Limb (tissue), 2 donors: Measurements from ENCODE around the gene ITM2B.
A peak's percentile ranks its signal among the peaks of the same experiment; 100 is the strongest.
"Not testable (repeated sequence)": the region's sequence is repeated elsewhere in the genome, so short reads cannot be mapped to it uniquely, and the experiment has no call there.

Source experiments
- DNase-seq, 2 donors: peaks; one replicate each; pipeline ENCODE4 v3.0.0-alpha.2; 2016; ENCODE audit errors: extremely low spot score in 2 of 2

ITM2B gene

GRCh38 chr13:48233046-48233888 is at the start of gene ITM2B:
ITM2B (plus strand) TSS chr13:48233206; CDS start chr13:48233361, 155 bp downstream.
- peak; percentile 64 to 88 for DNase-seq

DNA sequence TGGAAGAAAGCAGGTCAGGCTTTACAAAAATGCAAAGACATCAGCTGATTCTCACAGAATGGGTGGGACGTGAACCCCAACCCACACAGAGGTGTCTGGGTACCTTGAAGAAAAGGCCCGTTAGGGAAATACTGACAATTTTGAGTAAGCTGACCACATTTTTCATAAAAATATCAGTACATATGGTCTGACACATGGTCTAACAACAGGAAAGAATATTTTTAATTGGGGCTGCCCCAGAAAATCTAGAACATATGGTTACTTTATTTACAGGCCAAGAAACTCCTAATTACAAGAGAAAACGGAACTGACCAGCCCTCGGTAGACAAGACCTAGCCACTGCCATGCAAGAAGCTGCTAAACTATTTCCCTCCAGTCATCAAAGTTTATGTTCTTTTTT is 48.7 kb upstream of the ITM2B start:
- no peak for DNase-seq

DNA sequence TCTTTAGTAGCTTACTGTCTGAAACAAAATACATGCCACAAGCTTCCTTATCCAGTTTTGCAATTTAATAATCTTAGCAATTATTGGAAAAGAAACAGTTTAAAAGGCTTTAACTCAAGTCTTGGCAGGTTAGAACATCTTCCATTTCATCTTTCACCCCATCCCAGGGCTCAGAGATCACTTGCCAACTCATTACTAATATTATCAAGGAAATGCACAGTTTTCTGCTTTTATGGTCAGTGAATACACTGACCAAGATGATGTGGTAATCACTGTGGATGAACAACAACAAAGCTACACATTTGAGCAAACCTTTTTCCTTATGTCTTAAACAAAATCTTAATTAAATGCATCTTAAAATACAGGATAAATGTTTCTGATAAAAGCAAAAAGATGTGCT is 48.0 kb upstream of the ITM2B start:
- no peak for DNase-seq

- DNase-seq, result no peak
These were observed 46.3 kb upstream of the ITM2B start for GRCh38 chr13:48186722-48187121.

DNA sequence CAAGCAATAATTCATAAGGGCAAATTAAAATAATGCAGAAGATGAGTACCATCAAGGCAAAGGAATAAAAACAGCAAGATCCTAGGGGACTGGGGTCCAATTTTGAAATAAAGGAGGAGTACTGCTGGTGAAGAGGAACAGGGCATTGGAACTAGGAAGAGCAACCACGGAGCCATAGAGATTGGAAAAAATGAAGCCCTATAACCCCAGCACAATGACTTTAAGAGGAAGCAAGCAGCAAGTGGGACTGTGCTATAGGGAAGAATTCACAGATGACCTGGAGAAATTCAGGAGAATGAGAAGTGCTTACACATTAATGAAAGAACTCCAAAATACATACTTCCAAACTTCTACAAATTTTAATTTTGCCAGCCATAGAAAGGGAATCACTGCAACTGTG is 44.9 kb upstream of the ITM2B start:
- no peak for DNase-seq

GRCh38 chr13:48188601-48189000 is 44.4 kb upstream of the ITM2B start:
- DNase-seq, result no peak

GRCh38 chr13:48189171-48189570 is 43.8 kb upstream of the ITM2B start:
- no peak for DNase-seq

- no peak for DNase-seq
These were observed 40.5 kb upstream of the ITM2B start for GRCh38 chr13:48192411-48192935.

- DNase-seq, result no peak
These were observed 38.6 kb upstream of the ITM2B start for GRCh38 chr13:48194379-48194754.

- DNase-seq, result no peak
These were observed 33.5 kb upstream of the ITM2B start for GRCh38 chr13:48199404-48199946.

DNA sequence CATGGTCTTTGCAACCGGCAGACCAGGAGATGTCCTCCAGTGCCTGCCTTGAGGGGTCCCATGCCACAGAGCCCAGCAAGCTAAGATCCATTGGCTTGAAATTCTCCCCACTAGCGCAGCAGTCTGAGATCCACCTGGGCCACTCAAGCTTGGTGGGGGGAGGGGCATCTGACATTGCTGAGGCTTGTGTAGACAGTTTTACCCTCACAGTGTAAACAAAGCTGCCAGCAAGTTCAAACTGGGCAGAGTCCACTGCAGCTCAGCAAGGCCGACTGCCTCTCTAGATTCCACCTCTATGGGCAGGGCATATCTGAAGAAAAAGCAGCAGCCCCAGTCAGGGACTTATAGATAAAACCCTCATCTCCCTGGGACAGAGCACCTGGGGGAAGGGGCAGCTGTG is 32.0 kb upstream of the ITM2B start:
- no peak for DNase-seq

GRCh38 chr13:48207207-48207606 is 25.8 kb upstream of the ITM2B start:
- not testable (repeated sequence) for DNase-seq

- DNase-seq, result no peak
These were observed 22.8 kb upstream of the ITM2B start for GRCh38 chr13:48210178-48210577.

DNA sequence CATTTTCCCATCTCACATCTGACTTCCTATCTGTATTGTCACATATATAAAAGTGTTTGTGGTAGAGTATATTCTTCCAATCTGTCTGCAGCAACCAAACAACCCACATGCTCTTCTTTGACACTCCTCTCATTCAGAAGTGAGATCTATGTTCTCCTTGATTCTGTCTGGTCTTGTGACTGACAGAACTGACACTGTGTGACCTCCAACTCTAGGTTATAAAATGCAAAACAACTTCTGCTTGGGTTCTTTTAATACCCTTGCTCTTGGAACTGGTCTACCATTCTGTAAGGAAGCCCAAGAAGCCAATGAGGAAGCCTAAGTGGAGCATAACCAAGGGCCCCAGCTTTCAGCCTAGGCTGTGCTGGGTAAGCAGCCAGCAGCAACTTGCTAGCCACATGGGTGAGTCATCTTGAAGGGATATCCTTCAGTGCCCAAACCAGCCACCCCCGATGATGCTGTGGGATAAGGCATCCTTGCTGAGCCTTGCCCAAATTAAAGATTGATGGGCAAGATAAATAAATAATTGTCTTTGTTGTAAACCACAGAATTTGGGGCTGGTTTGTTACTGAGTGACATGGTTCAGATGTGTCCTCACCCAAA is 18.4 kb upstream of the ITM2B start:
- no peak for DNase-seq

DNA sequence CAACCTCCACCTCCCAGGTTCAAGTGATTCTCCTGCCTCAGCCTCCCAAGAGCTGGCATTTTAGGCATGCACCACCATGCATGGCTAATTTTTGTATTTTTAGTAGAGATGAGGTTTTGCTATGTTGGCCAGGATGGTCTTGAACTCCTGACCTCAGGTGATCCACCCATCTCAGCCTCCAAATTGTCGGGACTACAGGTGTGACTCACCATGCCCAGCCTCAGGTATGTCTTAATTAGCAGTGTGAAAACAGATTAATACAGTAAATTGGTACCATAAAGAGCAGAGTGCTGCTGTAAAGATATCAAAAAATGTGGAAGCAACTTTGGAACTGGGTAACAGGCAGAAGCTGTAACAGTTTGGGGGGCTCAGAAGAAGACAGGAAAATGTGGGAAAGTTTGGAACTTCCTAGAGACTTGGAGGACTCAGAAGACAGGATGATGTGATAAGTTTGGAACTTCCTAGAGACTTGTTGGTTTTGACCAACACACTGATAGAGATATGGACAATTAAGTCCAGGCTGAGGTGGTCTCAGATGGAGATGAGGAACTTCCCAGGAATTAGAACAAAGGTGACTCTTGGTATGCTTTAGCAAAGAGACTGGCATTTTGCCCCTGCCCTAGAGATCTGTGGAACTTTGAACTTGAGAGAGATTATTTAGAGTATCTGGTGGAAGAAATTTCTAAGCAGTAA is 17.3 kb upstream of the ITM2B start:
- DNase-seq, result not testable (repeated sequence)

DNA sequence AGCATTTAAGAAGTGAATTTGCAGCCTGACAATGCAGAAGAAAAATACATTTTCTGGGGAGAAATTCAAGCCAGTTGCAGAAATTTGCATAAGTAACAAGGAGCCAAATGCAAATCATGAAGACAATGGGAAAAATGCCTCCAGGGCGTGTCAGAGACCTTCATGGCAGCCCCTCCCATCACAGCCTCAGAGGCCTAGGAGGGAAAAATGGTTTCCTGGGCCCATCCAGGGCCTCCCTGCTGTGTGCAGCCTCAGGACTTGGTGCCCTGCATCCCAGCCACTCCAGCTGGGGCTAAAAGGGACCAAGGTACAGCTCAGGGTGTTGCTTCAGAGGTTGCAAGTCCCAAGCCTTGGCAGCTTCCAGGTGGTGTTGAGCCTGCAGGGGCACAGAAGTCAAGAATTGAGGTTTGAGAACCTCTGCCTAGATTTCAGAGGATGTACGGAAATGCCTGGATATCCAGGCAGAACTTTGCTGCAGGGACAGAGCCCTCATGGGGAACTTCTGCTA is 16.7 kb upstream of the ITM2B start:
- no peak for DNase-seq

- no peak for DNase-seq
These were observed 12.4 kb upstream of the ITM2B start for GRCh38 chr13:48220592-48220980.

DNA sequence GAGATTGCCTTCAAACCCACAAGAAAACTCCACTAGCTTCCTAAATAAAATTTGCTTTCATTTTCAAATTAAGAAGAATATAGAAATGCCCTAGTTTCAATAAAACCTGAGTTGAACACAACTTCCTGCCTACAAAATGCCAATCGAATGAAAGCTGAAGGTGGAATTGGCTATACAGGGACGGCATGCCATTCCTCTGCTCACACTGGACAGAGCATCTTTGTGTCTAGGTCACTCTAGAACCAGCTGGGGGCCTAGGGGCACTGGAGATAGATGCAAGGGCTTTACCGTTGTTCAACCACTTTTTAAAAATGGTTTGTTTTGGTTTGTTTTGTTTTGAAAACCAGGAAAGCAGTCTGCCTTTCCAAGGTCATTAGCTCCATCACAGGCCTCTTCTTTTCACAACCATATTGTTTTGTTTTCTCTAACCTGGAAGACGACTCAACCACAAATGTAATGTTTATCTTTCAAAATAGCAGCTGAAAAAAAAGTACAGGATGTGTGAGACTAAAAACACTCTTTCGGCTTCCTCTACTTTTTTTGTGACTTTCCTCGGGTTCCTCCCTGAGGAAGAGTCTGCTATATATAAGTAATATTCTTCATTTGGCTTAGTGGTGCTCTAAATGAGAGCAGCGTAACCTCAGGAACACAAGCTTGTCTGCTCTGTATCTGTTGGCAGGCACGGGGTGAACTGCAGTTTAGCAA is 11.9 kb upstream of the ITM2B start:
- DNase-seq, result no peak

GRCh38 chr13:48221686-48222187 is 11.3 kb upstream of the ITM2B start:
- no peak for DNase-seq

GRCh38 chr13:48222358-48223301 is 10.4 kb upstream of the ITM2B start:
- no peak for DNase-seq
